Endothelial cell of umbilical vein (primary cell): ENCODE results near the gene KRTAP4-12. TPM values are rescaled to one million over a fixed set of nuclear protein-coding genes. Genes with fewer than 3 reads are reported as not detected.

Experiments used
- BruUV-seq: library from RNA; stranded (reverse); fragments of 400-500 nt; replicated peaks from 2 replicates; lab custom pipeline; 2021; lab: Mats Ljungman, UMichigan
- CTCF ChIA-PET: fragments of 300-600, 350-600 bp; sonication (Branson Sonifier 250); formaldehyde crosslinking; loops from one replicate; lab custom pipeline; 2021; ENCODE audit warnings: antibody characterized with exemption, inconsistent platforms; lab: Charles Lee
- POLR2A ChIA-PET: fragments of 300-600, 350-600 bp; sonication (Branson Sonifier 250); formaldehyde crosslinking; loops from one replicate; lab custom pipeline; 2021; ENCODE audit warnings: antibody characterized with exemption, inconsistent platforms; lab: Charles Lee
- DNase-seq: peaks from one replicate; pipeline ENCODE4 v3.0.0-alpha.2; 2011; ENCODE audit warnings: low read depth, low spot score
- FAIRE-seq: peaks from 2 replicates; lab custom pipeline; 2011; peaks lifted over from hg19 to GRCh38; lab: Jason Lieb, UNC
- H2AFZ ChIP-seq: 2 replicates; pipeline ENCODE4 v1.6.0; 2012; ENCODE audit warnings: low read depth, low read length, control low read depth, inconsistent platforms
- H3K27ac ChIP-seq: 2 replicates; pipeline ENCODE4 v1.5.1; 2011; ENCODE audit warnings: low read depth, mild to moderate bottlenecking, control low read depth, low read length, moderate library complexity; ENCODE audit not compliant: insufficient read depth
- H3K27me3 ChIP-seq, 2 experiments: 2 replicates each; pipeline versions ENCODE4 v1.6.0 to v1.6.1; 2011; ENCODE audit warnings: low read length in 2 of 2, mixed read lengths in 1 of 2; ENCODE audit not compliant: control insufficient read depth in 2 of 2, insufficient read depth in 2 of 2
- H3K36me3 ChIP-seq, 2 experiments: 2 replicates in 1 of 2; 3 replicates in 1 of 2; pipeline ENCODE4 v1.5.1; 2011; ENCODE audit warnings: low read length in 2 of 2, mild to moderate bottlenecking in 1 of 2, moderate library complexity in 1 of 2; ENCODE audit not compliant: control insufficient read depth in 2 of 2, insufficient read depth in 2 of 2; ENCODE audit errors: extremely low read depth in 1 of 2
- H3K4me1 ChIP-seq: 3 replicates; pipeline ENCODE4 v1.5.1; 2011; ENCODE audit warnings: mild to moderate bottlenecking, low read length; ENCODE audit not compliant: control insufficient read depth, insufficient read depth; ENCODE audit errors: extremely low read depth
- H3K4me2 ChIP-seq: 2 replicates; pipeline ENCODE4 v1.6.1; 2011; ENCODE audit warnings: low read length, control low read depth, mixed read lengths; ENCODE audit not compliant: insufficient read depth
- H3K4me3 ChIP-seq, 3 experiments: fragments of 200-600 bp in 1 of 3; sonication (generic), shearing (Covaris generic) in 1 of 3; replicated peaks in 1 of 3; 2 replicates each; pipeline ENCODE4 v1.5.1; 2011 to 2016; ENCODE audit warnings: control low read depth in 3 of 3, low read length in 3 of 3, mild to moderate bottlenecking in 2 of 3, inconsistent platforms in 1 of 3, low read depth in 1 of 3, moderate library complexity in 1 of 3; ENCODE audit not compliant: insufficient read depth in 1 of 3
- H3K79me2 ChIP-seq: 2 replicates; pipeline ENCODE4 v1.6.0; 2012; ENCODE audit warnings: low read length, inconsistent platforms; ENCODE audit not compliant: control insufficient read depth, insufficient read depth
- H3K9ac ChIP-seq: replicated peaks from 2 replicates; pipeline ENCODE3; 2011; ENCODE audit warnings: low read length, control low read depth; ENCODE audit not compliant: insufficient read depth; ENCODE audit errors: extremely low read depth
- H3K9me1 ChIP-seq: replicated peaks from 3 replicates; pipeline ENCODE4 v1.6.0; 2011; ENCODE audit warnings: mild to moderate bottlenecking, low read length; ENCODE audit not compliant: control insufficient read depth, insufficient read depth; ENCODE audit errors: extremely low read depth
- H3K9me3 ChIP-seq: replicated peaks from 2 replicates; pipeline ENCODE4 v1.5.1; 2012; ENCODE audit warnings: low read length, inconsistent platforms; ENCODE audit not compliant: control insufficient read depth, insufficient read depth
- H4K20me1 ChIP-seq: replicated peaks from 2 replicates; pipeline ENCODE3; 2011; ENCODE audit warnings: mild to moderate bottlenecking, low read length; ENCODE audit not compliant: control insufficient read depth, insufficient read depth; ENCODE audit errors: extremely low read depth
- CTCF ChIP-seq, 2 donors: IDR thresholded peaks; 1 replicate in 1 of 2; 2 replicates in 1 of 2; pipeline ENCODE4 v1.5.1; 2011; ENCODE audit warnings: low read length in 2 of 2, mild to moderate bottlenecking in 2 of 2, moderate library complexity in 2 of 2, control low read depth in 1 of 2, inconsistent platforms in 1 of 2, low read depth in 1 of 2; ENCODE audit not compliant: insufficient read depth in 1 of 2; ENCODE audit errors: extremely low read depth in 1 of 2
- EZH2 ChIP-seq: IDR thresholded peaks from 2 replicates; pipeline ENCODE4 v1.6.1; 2012; ENCODE audit warnings: borderline replicate concordance, low read depth, mild to moderate bottlenecking, moderate library complexity, low read length, inconsistent platforms; ENCODE audit not compliant: severe bottlenecking
- FOS ChIP-seq: IDR thresholded peaks from 2 replicates; pipeline ENCODE4 v1.6.1; 2011; ENCODE audit warnings: mild to moderate bottlenecking, low read length, moderate library complexity, borderline replicate concordance; ENCODE audit not compliant: insufficient read depth
- GATA2 ChIP-seq: IDR thresholded peaks from 2 replicates; pipeline ENCODE4 v1.7.0; 2011; ENCODE audit warnings: low read depth, mild to moderate bottlenecking, moderate library complexity, mixed read lengths, low read length; ENCODE audit not compliant: insufficient read length, insufficient read depth
- JUN ChIP-seq: IDR thresholded peaks from 2 replicates; pipeline ENCODE4 v1.6.1; 2011; ENCODE audit warnings: borderline replicate concordance, low read depth; ENCODE audit not compliant: insufficient read length, insufficient read depth
- MAX ChIP-seq: IDR thresholded peaks from 2 replicates; pipeline ENCODE4 v1.6.1; 2011; ENCODE audit not compliant: insufficient read depth, insufficient read length
- MYC ChIP-seq: IDR thresholded peaks from one replicate; pipeline ENCODE4 v1.6.1; 2011; ENCODE audit warnings: mild to moderate bottlenecking, low read depth, low read length
- POLR2A ChIP-seq: IDR thresholded peaks from 2 replicates; pipeline ENCODE4 v1.6.1; 2012; ENCODE audit warnings: low read depth, mild to moderate bottlenecking, control low read depth, low read length
- POLR2AphosphoS5 ChIP-seq: IDR thresholded peaks from 2 replicates; pipeline ENCODE4 v1.6.1; 2012; ENCODE audit warnings: low read depth, mild to moderate bottlenecking, control low read depth, low read length, moderate library complexity; ENCODE audit not compliant: insufficient read depth
- dilution Hi-C: fragments of 300-500 bp; cut with MboI; formaldehyde crosslinking; loops from one replicate; pipeline ENCODE4 v1.15.0; 2019; ENCODE audit warnings: low sequenced_read_pairs; ENCODE audit not compliant: extremely low pct_ligation_motif_present
- intact Hi-C: fragments of 100-400 bp; cut with micrococcal nuclease; formaldehyde crosslinking; loops from one replicate; pipeline ENCODE4 v1.10.0; 2022
- polyA plus RNA-seq, 4 experiments: library from polyadenylated mRNA; depleted of rRNA in 3 of 4; stranded (reverse) in 3 of 4; unstranded in 1 of 4; fragments of >200 nt; gene quantifications; 2 replicates each; pipeline versions ENCODE4 v1.2.1 to v1.2.3, GENCODE V29; 2011 to 2012; ENCODE audit warnings: missing spikeins in 1 of 4
- total RNA-seq: library from RNA; stranded (reverse); gene quantifications from 2 replicates; pipeline ENCODE4 v1.2.3, GENCODE V29; 2021

Gene KRTAP4-12
- total and polyA plus RNA-seq, 2 donors (not counting 3 experiments of a cell fraction or from before 2014, with no cell fraction given) = not detected

- Histone ChIP-seq H3K4me3 (no peak overlapping the region), H3K79me2 (no peaks in the 10 kb centered on the region), H3K4me2 (no peak overlapping the region), H3K27ac (no peak overlapping the region), H3K27me3 (no peaks in the 10 kb centered on the region), H3K9me3 (no peaks in the 10 kb centered on the region), H2AFZ (no peak overlapping the region), H3K9me1 (no peaks in the 10 kb centered on the region), H3K4me1 (no peaks in the 10 kb centered on the region), H4K20me1 (no peaks in the 10 kb centered on the region), H3K9ac (no peak overlapping the region), H3K36me3 (no peaks in the 10 kb centered on the region)
- intact Hi-C loops (no loop called here), dilution Hi-C loops (no loop called here)
- TF ChIP-seq POLR2A (no peak), CTCF (IDR thresholded peaks at IDR 0.05; ENCODE audit: extremely low read depth in 1 of 2, insufficient read depth in 1 of 2, low read depth in 1 of 2, low read length in 2 of 2) (no peak), JUN (no peak), GATA2 (no peak), MYC (no peak), MAX (no peak), POLR2AphosphoS5 (no peak), FOS (no peak), EZH2 (no peak)
- ChIA-PET POLR2A (no interaction called here), CTCF (interaction anchor here (1.3 kb wide), 1 partner anchor 241 kb away, joined by 4 read pairs; no protein-coding TSS in a partner anchor)
- no TSS peak for BruUV-seq
- FAIRE-seq = no peak
- DNase-seq = no peak
Observed at GRCh38 chr17:41147531-41148204, 23.7 kb upstream of the KRTAP4-12 start.
